Uterus (tissue), 2 donors: ENCODE results near the gene MTPN.

ENCODE experiments used
- CTCF ChIP-seq, 4 experiments: fragments of 200-600 bp in 2 of 4; fragments of 450-650 bp in 2 of 4; sonication (generic) in 2 of 4; IDR thresholded peaks; one replicate each; pipeline ENCODE4 v1.5.1; 2016 to 2019; ENCODE audit warnings: antibody characterized with exemption in 4 of 4, mild to moderate bottlenecking in 2 of 4, moderate library complexity in 1 of 4
- POLR2A ChIP-seq, 2 donors: fragments of 450-650 bp; IDR thresholded peaks; one replicate each; pipeline ENCODE4 v1.6.1; 2016; ENCODE audit warnings: antibody characterized with exemption in 2 of 2, mild to moderate bottlenecking in 1 of 2, moderate library complexity in 1 of 2

GRCh38 chr7:135998081-135998480 is 20.9 kb upstream of the MTPN start:
- no peak for TF ChIP-seq CTCF (IDR thresholded peaks at IDR 0.05)
- TF ChIP-seq POLR2A (IDR thresholded peaks at IDR 0.05): no peak
